Neuron (in vitro differentiated cells): ENCODE measurements around the gene SAP30.

ENCODE experiments used
- H2AFZ ChIP-seq: one replicate; pipeline ENCODE4 v1.6.1; 2013; ENCODE audit warnings: low read depth, mild to moderate bottlenecking, inconsistent platforms, low read length, moderate library complexity
- H3K27me3 ChIP-seq: one replicate; pipeline ENCODE4 v1.6.1; 2013; ENCODE audit warnings: low read length; ENCODE audit not compliant: insufficient read depth
- H3K36me3 ChIP-seq: one replicate; pipeline ENCODE4 v1.6.1; 2013; ENCODE audit warnings: low read length; ENCODE audit not compliant: insufficient read depth
- H3K4me1 ChIP-seq: one replicate; pipeline ENCODE4 v1.6.1; 2013; ENCODE audit warnings: low read length; ENCODE audit not compliant: insufficient read depth
- H3K4me3 ChIP-seq: 2 replicates; pipeline ENCODE4 v1.5.1; 2013; ENCODE audit warnings: mild to moderate bottlenecking, low read length, moderate library complexity
- H3K9me3 ChIP-seq: one replicate; pipeline ENCODE4 v1.6.1; 2013; ENCODE audit warnings: low read length

Gene SAP30, protein sequence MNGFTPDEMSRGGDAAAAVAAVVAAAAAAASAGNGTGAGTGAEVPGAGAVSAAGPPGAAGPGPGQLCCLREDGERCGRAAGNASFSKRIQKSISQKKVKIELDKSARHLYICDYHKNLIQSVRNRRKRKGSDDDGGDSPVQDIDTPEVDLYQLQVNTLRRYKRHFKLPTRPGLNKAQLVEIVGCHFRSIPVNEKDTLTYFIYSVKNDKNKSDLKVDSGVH

DNA sequence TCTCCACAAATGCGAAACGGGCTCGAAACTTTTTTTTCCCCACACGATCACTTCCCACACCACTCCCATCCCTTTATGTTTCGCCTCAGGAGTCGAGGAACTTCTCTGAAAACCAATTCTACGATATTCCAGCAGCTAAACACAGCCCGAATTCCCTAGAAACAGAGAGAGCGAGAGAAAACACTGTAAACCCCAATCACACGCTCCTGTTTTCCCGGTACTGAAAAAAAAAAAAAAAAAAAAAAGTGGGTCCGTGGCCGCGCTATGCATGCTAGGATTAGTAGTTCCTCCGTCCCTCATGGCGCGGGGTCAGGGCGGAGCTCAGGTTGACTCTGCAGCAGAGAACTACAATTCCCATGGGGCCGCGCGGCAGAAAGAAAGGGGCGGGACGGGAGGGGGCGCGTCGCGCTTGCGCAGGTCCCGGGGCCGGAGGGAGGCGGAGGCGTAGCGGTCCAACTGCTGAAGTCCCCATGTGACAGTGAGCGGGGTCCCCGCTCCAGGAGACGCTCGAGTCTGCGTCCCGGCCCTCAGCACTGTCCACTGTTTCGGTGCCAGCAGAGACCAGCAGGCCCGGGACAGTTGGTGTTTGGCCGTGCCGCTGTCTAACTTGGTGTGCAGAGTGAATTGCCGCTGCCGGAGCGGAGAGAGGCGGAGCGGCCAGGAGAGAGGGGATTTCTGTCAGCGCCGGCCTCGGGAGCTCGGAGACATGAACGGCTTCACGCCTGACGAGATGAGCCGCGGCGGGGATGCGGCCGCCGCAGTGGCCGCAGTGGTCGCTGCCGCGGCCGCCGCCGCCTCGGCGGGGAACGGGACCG, at the start of gene SAP30:
TSS of gene SAP30 (plus strand) at position 478 of the 815 bp plus-strand sequence. CDS start at position 707, 229 bp downstream.
- Histone ChIP-seq H3K4me1 (peaks cover 7% of the 10 kb centered on the region), H3K27me3 (no peaks in the 10 kb centered on the region), H3K9me3 (peaks cover 2% of the 10 kb centered on the region), H3K4me3 (peak within 1 kb of the TSS; percentile 94), H2AFZ (peak within 1 kb of the TSS; percentile 98), H3K36me3 (peaks cover 13% of the 10 kb centered on the region)

DNA sequence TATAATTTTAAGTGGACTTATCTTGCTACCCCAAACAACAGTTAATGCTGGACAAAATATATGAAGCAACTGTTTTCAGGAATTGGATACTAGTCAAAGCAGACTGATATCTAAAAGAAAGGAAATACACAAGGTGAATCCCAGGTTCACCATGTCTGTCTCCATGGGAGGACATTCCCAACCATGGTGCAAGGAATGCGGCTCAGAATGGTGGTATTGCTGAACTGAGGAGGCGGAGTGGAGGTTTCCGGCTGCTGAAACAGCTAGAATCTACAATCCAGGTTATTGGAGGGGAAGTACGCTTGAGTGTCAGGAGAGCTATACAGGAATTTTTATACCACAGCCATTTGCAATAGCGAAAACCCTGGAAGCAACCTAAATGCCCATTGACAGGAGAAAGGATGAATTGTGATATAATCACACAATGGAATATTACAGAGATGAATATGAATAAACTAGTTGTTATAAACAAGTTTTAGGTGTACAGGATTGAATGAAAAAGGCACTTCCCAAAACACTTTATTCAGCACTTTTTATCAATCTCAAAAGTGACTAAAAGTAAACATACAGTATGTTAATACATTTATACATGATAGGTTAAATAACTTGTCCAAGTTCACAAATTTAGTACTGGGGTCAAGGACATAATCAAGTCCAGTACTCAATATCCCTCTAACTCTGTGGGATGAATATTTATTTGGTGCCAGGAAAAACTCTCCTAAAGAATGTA, 45.6 kb upstream of the SAP30 start:
- peaks cover 4% of the 10 kb centered on the region for H3K4me1 ChIP-seq
- peaks cover 38% of the 10 kb centered on the region for H3K36me3 ChIP-seq
- no peaks in the 10 kb centered on the region for H3K9me3 ChIP-seq
- H3K4me3 ChIP-seq, result no peak overlapping the region
- no peak overlapping the region for H2AFZ ChIP-seq
- no peaks in the 10 kb centered on the region for H3K27me3 ChIP-seq

DNA sequence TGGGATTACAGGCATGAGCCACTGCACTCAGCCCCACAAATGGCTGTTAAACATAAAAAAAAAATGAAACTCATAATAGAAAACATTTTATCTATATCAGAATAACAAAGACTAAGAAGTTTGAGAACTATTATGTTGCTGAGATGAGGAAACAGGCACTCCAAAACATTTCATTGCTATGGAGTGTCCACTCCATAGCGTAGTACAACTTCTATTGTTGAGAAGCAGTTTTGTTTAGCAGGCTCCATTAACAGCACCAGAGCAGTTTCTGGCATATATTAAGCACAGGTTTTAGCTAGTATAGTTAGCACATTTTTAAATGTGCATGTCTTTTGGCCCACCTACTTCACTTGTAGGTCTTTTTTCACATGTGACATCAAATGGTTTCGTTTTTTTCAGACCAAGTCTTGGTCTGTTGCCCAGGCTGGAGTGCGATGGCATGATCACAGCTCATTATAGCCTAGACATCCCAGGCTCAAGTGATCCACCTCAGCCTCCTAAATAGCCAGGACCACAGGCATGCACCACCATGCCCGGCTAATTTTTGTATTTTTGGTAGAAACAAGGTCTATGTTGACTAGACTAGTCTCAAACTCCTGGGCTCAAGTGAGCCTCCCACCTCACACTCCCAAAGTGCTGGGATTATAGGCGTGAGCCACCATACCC, 42.4 kb upstream of the SAP30 start:
- no peaks in the 10 kb centered on the region for H3K27me3 ChIP-seq
- peaks cover 25% of the 10 kb centered on the region for H3K4me1 ChIP-seq
- no peak overlapping the region for H3K4me3 ChIP-seq
- H3K36me3 ChIP-seq, result peaks cover 54% of the 10 kb centered on the region
- H3K9me3 ChIP-seq, result no peaks in the 10 kb centered on the region
- no peak overlapping the region for H2AFZ ChIP-seq

DNA sequence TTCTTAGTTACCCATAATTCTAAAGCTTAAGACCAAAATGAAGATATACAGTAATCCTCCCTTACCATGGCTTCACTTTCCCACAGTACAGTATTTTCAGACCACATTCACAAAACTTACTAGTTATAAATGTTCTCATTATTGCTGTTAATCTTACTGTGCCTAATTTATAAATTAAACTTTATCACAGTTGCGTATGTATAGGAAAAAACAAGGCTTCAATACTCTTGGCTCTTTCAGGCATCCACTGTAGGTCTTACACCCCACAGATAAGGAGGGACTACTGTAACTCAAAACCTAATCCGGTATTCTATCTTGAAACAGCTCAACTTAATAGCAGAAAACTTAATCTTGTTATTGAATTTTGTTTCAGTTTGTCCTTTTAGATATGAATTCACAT, 40.2 kb upstream of the SAP30 start:
- peaks cover 52% of the 10 kb centered on the region for H3K36me3 ChIP-seq
- H3K9me3 ChIP-seq, result no peaks in the 10 kb centered on the region
- H3K27me3 ChIP-seq, result no peaks in the 10 kb centered on the region
- no peak overlapping the region for H2AFZ ChIP-seq
- peak overlapping the region; percentile 16 for H3K4me3 ChIP-seq
- peaks cover 25% of the 10 kb centered on the region for H3K4me1 ChIP-seq

DNA sequence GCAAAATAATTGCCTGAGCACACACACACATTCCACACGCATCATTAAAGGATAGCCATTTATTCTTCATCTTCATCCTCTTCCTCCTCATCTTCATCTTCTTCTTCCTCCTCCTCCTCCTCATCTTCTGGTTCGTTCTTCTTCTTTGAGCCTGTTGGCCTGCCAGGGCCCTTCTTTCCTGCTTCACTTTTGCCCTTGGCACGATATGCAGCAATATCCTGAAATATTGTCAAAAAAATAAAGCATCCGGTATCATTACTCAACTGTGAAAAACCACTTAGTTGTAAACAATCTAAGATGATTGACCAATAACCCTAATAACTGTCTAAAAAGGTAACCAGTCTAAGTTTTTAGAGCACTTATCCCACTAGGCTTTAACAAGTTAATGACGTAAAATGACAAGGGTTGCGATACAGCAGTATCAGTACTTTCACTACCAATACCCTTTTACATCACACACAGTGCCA, 38.7 kb upstream of the SAP30 start:
- Histone ChIP-seq H3K4me3 (peak overlapping the region; percentile 89), H2AFZ (no peak overlapping the region), H3K9me3 (no peaks in the 10 kb centered on the region), H3K36me3 (peaks cover 50% of the 10 kb centered on the region), H3K27me3 (no peaks in the 10 kb centered on the region), H3K4me1 (peaks cover 33% of the 10 kb centered on the region)

DNA sequence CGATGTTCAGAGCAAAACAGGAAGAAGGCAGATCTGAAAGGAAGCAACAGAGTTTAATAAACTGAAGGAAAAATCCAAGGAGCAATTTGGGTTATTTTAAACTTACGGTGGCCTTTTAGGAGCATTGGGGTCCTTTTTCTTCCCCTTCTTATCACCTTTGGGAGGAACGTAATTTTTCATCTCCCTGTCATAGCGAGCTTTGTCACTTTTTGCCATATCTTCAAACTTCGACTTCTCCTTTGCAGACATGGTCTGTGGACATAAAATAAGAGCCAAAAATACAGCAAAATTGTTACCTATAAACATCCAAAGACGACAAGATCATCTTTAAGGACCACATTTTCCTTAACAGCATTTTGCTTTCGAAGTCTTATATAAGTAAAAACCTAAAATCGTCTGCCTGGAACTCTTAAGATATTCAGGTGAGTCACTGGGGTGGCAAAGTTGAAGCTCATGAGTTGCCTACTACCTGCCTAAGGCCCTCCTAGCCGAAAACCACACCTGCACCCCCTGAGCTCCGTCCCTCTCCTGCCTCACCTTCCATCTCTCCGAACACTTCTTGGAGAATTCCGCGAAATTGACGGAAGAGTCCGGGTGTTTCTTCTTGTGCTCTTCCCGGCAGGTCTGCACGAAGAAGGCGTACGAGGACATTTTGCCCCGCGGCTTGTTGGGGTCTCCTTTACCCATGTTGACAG, 37.6 kb upstream of the SAP30 start:
- Histone ChIP-seq H3K4me1 (peaks cover 33% of the 10 kb centered on the region), H2AFZ (no peak overlapping the region), H3K36me3 (peaks cover 50% of the 10 kb centered on the region), H3K4me3 (peak overlapping the region; percentile 89), H3K27me3 (no peaks in the 10 kb centered on the region), H3K9me3 (no peaks in the 10 kb centered on the region)

DNA sequence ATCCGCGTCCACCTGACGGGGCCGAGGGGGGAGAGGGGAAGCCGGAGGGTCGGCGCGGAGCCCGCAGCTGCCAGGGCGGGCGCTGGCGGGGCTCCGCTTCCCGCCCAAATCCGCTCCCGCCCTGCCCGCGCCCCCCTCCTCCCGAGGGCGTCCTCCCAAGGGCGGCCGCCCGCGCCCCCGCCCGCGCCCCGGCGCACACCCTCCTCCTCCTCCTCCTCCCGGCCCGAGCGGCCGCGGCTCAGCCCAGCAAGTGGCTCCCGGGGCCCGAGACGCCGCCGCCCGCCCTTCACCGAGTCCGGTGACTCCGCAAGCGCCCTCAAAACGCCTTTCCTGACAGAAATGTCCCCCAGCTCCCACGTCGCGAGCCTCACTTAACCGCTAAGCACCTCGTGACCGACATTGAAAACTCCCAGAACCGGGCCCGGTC, 37.1 kb upstream of the SAP30 start:
- H3K4me3 ChIP-seq, result peak overlapping the region; percentile 89
- H3K36me3 ChIP-seq, result peaks cover 45% of the 10 kb centered on the region
- no peaks in the 10 kb centered on the region for H3K9me3 ChIP-seq
- H3K27me3 ChIP-seq, result no peaks in the 10 kb centered on the region
- peaks cover 33% of the 10 kb centered on the region for H3K4me1 ChIP-seq
- H2AFZ ChIP-seq, result no peak overlapping the region

DNA sequence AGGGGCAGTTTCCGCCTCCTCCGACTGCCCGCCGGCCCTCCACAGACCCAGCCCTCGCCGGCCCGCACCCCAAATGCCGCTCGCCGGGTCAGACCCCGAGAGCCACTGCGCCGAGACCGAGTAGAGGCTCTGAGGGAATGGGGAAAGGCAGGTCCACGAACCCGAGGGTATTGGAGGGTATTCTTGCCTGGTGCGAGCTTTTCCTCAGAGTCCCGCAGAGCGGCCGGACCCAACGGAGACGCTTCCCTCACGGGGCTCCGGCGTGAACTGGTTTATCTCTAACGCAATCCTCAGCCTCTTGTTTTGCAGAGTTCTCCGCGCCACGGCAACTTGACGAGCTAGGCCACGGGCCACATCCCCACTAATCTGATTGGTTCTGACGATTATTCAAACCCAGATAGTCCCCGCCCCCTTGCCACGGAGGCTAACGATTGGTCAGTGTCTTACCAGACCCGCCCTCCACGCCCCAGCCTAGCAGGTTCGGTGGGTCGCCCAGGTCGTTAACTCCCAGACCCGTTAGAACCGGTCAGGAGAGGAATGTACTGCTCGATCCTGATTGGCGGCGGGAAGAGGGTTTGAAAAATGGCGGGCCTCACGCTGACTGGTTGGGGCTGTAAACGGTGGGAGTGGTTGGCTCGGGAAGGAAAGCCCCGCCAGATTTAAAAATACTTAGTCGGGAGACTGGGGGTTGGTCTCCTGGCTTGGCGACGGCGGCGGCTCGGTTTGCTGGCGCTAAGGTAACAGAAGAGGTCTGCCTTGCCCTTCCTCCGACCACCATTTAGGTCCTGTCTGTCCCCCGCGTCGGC, 36.5 kb upstream of the SAP30 start, which contains the start of gene HMGB2:
TSS of gene HMGB2 (minus strand) at position 274 of the 806 bp plus-strand sequence. CDS start 709 bp downstream, outside the sequence.
- H3K4me3 ChIP-seq, result peak within 1 kb of the TSS; percentile 89
- H3K4me1 ChIP-seq, result peaks cover 33% of the 10 kb centered on the region
- H2AFZ ChIP-seq, result peak within 1 kb of the TSS; percentile 88
- H3K36me3 ChIP-seq, result peaks cover 39% of the 10 kb centered on the region
- no peaks in the 10 kb centered on the region for H3K27me3 ChIP-seq
- H3K9me3 ChIP-seq, result no peaks in the 10 kb centered on the region

DNA sequence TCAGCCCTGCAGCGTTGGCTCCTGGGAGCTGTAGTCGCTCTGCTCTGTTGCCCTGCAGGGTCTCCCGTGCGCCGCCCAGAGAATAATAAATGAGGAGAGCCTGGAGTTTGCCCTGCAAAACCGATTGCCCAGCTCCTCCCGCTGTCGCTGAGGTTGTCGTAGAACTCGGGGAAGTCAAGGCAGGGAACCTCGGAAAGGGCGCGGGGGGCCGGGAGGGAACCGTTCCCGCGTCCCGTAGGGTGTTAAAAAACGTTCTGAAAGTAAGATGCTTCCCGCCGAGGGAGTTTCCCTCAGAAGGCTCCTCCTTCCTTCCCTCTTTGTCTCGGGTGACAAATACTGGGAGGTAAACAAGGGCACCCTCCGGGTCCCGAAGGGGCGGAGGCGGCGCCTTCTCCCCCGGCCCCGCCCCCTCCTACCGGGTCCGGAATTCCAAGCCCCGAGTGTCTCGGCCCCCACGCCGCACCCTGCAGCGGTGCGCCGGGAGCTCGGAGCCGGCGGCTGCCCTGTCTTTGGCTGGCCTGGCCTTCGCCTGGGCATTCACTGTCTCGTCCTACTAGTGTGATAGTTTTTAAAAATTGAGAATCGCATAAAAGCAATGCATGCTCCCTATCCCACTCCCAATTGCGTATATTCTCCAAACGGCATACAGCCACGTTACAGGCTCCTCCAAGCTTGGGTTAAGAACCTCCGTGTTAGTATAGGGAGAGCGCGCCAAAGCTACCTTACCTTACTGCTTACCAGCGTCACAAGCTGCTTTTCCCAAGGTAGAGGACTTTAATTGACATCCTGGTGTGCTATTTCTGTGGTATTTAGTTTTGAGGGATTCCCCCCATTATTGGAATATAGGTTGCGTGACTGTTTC, 35.6 kb upstream of the SAP30 start:
- peaks cover 31% of the 10 kb centered on the region for H3K36me3 ChIP-seq
- peak overlapping the region; percentile 89 for H3K4me3 ChIP-seq
- no peaks in the 10 kb centered on the region for H3K9me3 ChIP-seq
- peaks cover 33% of the 10 kb centered on the region for H3K4me1 ChIP-seq
- H3K27me3 ChIP-seq, result no peaks in the 10 kb centered on the region
- peak overlapping the region; percentile 88 for H2AFZ ChIP-seq

DNA sequence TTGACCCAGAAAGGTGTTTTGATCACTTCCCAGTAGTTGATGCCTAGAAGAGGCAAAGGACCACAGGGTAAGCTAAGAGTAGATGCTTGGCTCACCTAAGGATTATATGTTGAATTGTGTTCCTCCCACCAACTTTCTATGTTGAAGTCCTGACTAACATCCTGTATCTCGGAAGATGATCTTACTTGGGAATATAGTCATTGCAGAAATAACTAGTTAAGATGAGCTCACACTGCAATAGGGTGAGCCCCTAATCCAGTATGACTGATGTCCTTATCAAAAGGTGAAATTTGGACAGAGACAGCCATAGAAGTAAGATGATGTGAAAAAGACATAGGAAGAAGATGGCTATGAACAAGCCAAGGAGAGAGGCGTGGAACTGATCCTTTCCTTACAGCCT, 33.3 kb upstream of the SAP30 start:
- Histone ChIP-seq H2AFZ (no peak overlapping the region), H3K4me1 (peaks cover 31% of the 10 kb centered on the region), H3K36me3 (peaks cover 9% of the 10 kb centered on the region), H3K9me3 (no peaks in the 10 kb centered on the region), H3K27me3 (no peaks in the 10 kb centered on the region), H3K4me3 (no peak overlapping the region)

DNA sequence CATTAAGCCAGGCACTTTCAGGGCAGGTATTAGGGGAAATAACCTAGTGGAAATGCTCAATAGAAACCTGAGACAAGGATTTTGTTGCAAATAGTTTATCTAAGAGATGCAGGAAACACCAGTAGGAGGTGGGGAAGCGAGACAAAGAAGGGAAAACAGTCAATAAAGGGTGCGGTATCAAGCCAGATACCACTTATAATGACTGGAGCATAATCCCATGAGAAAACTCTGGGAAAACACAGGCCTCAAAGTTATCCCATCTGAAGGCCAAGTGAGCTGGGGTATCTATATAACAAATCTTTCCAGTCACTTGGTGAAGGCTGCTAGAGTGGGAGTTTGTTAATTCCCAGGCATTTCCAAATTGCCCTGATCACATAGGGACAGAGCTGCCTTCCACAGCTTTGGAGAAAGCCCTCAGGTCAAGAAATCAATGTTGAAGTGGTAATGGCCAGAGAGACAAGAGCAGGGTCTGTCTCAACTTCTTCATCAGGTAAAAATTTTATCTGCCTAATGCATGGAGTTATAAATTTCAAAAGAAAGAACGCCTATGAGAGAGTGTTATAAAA, 26.8 kb upstream of the SAP30 start:
- Histone ChIP-seq H3K4me1 (peaks cover 14% of the 10 kb centered on the region), H3K27me3 (no peaks in the 10 kb centered on the region), H3K4me3 (no peak overlapping the region), H2AFZ (no peak overlapping the region), H3K36me3 (no peaks in the 10 kb centered on the region), H3K9me3 (no peaks in the 10 kb centered on the region)
